Hepatic stellate cell (primary cell): ENCODE data around the gene LRP8.
"Not testable (repeated sequence)": the region's sequence is repeated elsewhere in the genome, so short reads cannot be mapped to it uniquely, and the experiment has no call there.

ENCODE experiments used
- DNase-seq: peaks from one replicate; pipeline ENCODE4 v3.0.0; 2011; ENCODE audit warnings: low spot score

The LRP8 gene

DNA sequence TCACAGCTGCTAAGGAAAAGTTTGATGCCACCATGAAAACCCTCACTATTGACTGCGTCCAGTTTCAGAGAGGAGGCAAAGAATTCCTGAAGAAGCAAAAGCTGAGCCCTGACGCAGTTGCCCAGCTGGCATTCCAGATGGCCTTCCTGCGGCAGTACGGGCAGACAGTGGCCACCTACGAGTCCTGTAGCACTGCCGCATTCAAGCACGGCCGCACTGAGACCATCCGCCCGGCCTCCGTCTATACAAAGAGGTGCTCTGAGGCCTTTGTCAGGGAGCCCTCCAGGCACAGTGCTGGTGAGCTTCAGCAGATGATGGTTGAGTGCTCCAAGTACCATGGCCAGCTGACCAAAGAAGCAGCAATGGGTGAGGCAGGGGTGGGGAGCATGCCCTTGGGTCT, 116.9 kb downstream of the LRP8 start:
- DNase-seq: no peak

DNA sequence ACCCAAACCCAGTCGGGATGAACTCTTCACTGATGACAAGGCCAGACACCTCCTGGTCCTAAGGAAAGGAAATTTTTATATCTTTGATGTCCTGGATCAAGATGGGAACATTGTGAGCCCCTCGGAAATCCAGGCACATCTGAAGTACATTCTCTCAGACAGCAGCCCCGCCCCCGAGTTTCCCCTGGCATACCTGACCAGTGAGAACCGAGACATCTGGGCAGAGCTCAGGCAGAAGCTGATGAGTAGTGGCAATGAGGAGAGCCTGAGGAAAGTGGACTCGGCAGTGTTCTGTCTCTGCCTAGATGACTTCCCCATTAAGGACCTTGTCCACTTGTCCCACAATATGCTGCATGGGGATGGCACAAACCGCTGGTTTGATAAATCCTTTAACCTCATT, 117.5 kb downstream of the LRP8 start:
- no peak for DNase-seq

DNA sequence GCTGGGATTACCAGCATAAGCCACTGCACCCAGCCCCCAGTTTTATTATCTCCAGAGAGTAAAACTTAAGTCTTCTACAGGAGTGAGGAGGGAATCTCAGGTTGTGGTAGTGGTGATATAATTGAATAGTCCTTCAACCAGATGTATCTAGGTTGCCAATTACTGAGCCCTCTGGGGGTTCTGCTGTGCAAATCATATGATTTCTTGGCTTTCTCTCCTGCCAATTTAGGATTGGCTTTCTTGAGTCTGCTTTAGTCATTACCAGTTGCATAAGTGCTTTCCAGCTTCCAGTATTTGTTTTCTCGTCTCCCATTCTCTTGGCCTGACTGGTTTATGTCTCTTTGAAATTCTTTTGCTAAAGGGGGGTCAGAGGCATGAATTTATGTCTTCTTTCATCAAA, 120.1 kb downstream of the LRP8 start:
- no peak for DNase-seq

DNA sequence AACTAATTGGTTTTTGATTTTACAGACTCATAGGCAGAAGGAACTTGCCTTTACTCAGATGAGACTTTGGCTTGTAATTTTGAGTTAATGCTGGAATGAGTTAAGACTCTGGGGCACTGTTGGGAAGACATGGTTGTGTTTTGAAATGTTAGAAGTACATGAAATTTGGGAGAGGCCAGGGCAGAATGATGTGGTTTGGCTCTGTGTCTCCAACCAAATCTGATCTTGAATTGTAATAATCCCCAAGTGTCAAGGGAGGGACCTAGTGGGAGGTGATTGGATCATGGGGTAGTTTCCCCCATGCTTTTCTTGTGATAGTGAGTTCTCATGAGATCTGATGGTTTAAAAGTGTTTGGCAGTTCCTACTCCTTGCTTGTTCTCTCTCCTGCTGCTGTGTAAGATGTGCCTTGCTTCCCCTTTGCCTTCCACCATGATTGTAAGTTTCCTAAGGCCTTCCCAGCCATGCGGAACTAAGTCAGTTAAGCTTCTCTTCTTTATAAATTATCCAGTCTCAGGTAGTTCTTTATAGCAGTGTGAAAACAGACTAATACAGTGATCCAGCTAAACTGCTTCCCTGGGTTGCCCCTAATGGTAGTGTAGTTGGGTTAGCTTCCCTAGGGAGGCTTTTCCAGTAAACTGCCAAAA, 121.0 kb downstream of the LRP8 start:
- no peak for DNase-seq

DNA sequence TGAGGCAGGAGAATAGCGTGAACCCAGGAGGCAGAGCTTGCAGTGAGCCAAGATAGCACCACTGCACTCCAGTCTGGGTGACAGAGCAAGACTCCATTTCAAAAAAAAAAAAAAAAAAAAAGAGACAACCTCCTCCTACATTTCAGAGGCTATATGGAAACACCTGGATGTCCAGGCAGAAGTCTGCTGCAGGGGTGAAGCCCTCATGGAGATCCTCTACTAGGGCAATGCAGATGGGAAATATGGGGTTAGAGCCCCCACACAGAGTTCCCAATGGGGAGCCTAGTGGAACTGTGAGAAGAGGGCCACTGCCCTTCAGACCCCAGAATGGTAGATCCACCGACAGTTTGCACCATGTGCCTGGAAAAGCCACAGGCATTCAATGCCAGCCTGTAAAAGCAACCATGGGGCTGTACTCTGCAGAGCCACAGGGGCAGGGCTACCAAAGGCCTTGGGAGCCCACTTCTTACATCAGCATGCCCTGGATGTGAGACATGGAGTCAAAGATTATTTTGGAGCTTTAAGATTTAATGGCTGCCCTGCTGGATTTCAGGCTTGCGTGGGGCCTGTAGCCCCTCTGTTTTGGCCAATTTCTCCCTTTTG, 121.7 kb downstream of the LRP8 start:
- not testable (repeated sequence) for DNase-seq

DNA sequence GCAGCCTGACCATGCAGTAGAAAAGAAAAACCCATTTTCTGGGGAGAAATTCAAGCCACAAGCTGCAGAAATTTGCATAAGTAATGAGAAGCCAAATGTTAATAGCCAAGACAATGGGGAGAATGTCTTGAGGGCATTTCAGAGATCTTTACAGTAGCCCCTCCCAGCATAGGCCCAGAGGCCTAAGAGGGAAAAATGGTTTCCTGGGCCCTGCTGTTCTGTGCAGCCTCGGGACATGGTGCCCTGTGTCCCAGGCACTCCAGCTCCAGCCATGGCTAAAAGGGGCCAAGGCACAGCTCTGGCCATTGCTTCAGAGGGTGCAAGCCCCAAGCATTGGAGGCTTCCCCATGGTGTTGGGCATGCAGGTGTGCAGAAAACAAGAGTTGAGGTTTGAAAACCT, 122.4 kb downstream of the LRP8 start:
- DNase-seq: not testable (repeated sequence)

DNA sequence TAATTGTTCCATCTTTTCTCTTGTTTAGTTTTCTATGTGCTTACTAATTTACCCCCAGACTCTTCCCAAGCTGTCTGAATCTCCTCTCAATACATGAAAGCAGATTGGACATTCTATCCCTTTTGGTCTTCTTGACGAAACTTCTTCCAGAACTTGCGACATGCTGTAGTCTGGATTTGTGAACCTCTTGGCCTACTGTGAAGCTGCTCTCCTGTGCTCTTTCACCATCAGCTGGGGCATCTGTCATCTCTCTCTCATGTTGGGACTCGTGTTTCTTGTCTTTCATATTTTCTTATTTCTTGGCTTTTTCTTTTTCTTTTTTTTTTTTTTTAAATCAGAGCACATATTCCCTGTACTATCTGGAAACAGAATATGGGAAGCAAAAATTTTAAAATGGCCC, 124.4 kb downstream of the LRP8 start:
- no peak for DNase-seq

DNA sequence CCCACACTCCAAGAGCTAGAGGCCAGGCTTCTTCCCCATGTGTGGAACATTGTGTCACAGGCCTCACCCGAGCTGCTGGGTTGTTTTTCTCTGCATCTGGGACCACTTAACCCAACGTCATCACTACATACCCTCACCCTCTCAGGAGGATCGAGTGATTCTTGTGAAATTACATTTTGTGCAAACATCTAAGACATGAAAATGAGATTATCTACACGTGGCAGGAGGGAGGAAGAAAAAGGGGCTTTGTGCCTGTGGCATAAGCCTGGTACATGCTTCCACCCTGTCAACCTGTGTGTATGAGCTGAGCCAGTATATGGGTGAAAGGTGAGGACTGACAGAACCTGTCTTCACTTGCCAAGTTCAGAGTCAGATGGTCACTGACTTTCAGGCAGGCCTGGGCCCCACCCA, 129.6 kb downstream of the LRP8 start:
- DNase-seq: no peak

DNA sequence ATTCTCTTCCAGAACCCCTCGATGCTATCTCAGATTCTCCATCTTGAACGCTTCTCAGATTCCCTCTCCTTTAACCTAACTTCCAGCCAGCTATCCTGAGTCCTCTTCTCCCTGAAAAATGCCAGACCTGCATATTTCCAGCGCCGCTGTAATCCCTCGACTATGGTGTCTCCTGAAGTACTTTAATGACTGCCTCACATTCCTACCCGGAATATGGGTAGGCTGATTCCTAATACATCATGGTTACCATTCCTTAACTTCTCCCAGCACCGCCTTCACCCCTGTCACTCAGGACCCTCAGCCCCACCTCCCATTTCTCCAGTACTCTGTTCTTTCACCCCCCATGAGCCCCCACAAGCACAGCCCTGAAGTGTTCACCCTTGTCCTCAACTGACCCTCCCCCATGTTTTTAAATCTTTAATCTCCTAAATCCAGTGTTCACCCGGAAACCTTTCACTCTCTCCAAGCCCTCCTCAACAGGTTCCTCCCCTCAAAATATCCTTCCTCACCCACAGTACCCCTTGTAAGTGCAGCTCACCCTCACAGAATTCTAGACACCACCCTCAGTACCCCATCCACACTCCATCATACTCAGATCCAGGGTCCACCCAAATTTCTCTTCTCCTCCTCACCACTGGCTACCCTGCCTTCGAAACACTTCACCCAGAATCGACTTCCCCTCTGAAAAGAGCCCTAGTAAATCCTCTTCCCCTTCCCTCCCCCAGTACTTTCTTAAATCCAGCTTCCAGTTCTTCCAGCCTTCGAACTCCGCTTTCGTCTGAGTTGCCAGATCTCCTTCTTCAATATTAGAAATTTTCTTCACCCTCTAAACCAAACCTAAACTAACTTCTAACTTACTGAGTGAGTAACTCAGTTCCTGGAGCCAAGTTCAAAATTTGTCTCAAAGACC, 130.3 kb downstream of the LRP8 start:
- peak; percentile 42 for DNase-seq

DNA sequence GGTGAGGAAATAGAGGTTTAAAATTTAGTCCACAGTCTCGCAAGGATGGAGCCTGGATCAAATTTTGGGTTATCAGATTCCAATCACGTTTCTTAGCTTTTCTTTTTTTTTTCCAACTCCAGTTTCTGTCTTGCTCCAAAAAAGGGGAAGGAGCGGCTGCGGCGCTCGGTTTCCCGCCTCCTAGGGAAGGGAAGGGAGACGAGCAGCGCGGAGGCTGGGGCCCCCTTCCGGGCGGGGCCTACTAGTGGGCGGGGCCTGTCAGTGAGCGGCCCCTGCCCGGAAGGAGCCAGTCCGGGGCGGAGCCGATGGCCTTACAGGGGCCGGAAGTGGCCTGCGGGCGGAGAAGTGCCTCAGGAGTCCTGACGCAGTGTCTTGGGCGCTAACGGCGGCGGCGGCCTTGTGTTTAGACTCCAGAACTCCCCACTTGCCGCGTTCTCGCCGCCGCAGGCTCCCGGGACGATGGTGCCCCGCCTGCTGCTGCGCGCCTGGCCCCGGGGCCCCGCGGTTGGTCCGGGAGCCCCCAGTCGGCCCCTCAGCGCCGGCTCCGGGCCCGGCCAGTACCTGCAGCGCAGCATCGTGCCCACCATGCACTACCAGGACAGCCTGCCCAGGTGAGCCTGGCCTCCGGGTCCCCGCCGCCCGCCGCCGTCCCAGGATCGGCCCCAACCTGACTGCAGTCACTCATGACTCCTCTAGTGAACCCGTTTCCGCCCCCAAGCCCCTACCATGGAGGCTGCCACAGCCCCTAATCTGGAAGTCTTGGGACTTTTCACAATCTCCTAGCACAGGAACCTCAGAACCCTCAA, 131.2 kb downstream of the LRP8 start, which contains the start of gene CPT2:
Gene CPT2, plus strand, starts transcription at position 340 of the 806 bp plus-strand sequence. Its CDS starts 120 bp downstream, at position 460.
- peak; percentile 94 for DNase-seq

DNA sequence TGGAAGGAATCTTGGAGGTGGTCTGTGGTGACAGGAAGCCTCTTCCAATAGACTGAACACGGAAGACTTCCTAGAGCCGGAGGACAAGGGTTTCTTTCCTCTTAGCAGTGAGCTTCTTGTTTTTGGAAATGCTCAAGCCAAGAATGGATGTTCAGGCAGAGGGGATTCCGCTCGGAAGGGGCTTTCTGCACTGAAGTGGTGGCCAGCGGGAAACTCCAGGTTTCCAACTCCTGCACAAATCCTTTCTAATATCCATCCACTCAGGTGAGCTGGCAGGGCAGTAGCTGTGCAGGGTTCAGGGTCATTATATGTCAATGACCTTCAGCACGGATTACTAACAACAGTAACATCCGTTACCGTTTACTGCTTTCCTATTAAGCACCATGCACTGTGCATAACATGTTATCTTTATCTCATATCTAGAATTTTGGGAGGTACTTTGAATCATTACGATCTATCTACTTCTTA, 131.8 kb downstream of the LRP8 start:
- no peak for DNase-seq

DNA sequence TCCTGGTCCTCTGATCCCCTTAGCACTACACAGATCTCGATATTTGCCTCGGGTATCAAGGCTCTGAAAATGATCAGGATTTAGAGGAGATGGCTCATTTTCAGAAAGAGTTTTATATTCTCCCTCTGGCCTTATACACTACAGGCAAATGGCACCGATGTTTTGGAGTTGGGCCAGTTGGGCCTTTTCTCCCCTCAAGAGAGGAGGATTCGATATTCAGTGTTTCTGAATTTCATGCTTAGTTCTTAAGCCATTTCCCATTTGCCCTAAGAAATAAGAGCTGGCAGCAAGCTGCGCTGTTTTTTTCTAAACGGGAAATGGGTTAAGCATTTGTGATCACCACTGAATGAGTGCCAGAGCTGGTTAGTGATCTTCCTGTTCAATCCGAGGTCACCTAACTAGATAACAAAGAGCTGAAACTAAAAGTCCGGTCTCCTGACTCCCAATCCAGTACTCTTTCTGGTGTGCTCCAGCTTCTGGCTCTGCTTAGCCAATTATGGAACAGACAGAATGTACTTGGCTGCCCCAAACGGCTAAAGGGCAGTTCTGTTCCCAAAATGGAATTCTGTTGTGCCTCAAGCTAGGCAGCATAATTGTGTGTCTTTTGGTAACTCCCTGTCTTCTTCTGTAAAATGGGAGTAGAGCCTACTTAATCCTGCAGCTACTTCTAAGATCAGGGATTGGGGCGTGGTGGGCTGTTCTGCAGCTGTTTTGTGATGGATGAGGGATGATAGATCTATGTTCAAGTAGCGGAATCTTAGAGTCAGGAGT, 132.4 kb downstream of the LRP8 start:
- no peak for DNase-seq
